ENCODE data around the gene CCDC69. TPM values are rescaled to one million over a fixed set of nuclear protein-coding genes. Genes with fewer than 3 reads are reported as not detected.

The CCDC69 gene
- total and polyA plus RNA-seq, 10 of the 15 experiments (the other 5 are each of a cell fraction or from before 2014, with no cell fraction given), result 13.5 to 106 (median 70.1) TPM

- TF ChIP-seq, protein P1, sequence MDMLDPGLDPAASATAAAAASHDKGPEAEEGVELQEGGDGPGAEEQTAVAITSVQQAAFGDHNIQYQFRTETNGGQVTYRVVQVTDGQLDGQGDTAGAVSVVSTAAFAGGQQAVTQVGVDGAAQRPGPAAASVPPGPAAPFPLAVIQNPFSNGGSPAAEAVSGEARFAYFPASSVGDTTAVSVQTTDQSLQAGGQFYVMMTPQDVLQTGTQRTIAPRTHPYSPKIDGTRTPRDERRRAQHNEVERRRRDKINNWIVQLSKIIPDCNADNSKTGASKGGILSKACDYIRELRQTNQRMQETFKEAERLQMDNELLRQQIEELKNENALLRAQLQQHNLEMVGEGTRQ (IDR thresholded peaks at IDR 0.05; ENCODE audit: borderline replicate concordance, low read depth, low read length), result no peak
- TF ChIP-seq RAD51 (IDR thresholded peaks at IDR 0.05) (peak; percentile 21; the same call in 1 of the 2 replicates), KDM1A (IDR thresholded peaks at IDR 0.05; ENCODE audit: borderline replicate concordance) (no peak), SMC3 (IDR thresholded peaks at IDR 0.05; ENCODE audit: borderline replicate concordance, low read length) (peak; percentile 15; the same call in 1 of the 2 replicates), MYC (IDR thresholded peaks at IDR 0.05; ENCODE audit: insufficient read depth, insufficient read length, insufficient replicate concordance, low read length, severe bottlenecking) (no peak), ZSCAN29 (IDR thresholded peaks at IDR 0.05) (no peak), ZBTB4 (CRISPR knock-in tag; IDR thresholded peaks at IDR 0.05) (no peak), HDAC6 (IDR thresholded peaks at IDR 0.05; ENCODE audit: unreplicated experiment) (no peak), ATF7 (IDR thresholded peaks at IDR 0.05; ENCODE audit: low read depth) (peak; percentile 83), POLR2AphosphoS2 (IDR thresholded peaks at IDR 0.05; ENCODE audit: low read depth, low read length) (no peak), NFYB (IDR thresholded peaks at IDR 0.05; ENCODE audit: insufficient read depth, low read depth, low read length) (no peak), RCOR1 (conservative IDR thresholded peaks at IDR 0.05; ENCODE audit: low read depth, low read length) (no peak), MYB (IDR thresholded peaks at IDR 0.05; ENCODE audit: borderline replicate concordance, low read depth, low read length) (no peak), CREB1 (IDR thresholded peaks at IDR 0.05; ENCODE audit: low read depth) (no peak), ATF3 (IDR thresholded peaks at IDR 0.05; ENCODE audit: borderline replicate concordance, extremely low read depth, low read depth, low read length) (no peak), NR2F1 (conservative IDR thresholded peaks at IDR 0.05) (peak; percentile 76; the same call in 1 of the 2 replicates), TAF1 (IDR thresholded peaks at IDR 0.05; ENCODE audit: borderline replicate concordance, low read depth, low read length) (no peak), ZNF207 (IDR thresholded peaks at IDR 0.05; ENCODE audit: borderline replicate concordance) (no peak), POLR2AphosphoS5 (IDR thresholded peaks at IDR 0.05; ENCODE audit: low read length) (no peak), PAX8 (IDR thresholded peaks at IDR 0.05) (no peak)
- TF ChIP-seq, protein P2, sequence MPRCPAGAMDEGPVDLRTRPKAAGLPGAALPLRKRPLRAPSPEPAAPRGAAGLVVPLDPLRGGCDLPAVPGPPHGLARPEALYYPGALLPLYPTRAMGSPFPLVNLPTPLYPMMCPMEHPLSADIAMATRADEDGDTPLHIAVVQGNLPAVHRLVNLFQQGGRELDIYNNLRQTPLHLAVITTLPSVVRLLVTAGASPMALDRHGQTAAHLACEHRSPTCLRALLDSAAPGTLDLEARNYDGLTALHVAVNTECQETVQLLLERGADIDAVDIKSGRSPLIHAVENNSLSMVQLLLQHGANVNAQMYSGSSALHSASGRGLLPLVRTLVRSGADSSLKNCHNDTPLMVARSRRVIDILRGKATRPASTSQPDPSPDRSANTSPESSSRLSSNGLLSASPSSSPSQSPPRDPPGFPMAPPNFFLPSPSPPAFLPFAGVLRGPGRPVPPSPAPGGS (IDR thresholded peaks at IDR 0.05; ENCODE audit: borderline replicate concordance, insufficient read depth, low read depth, low read length, poor library complexity, severe bottlenecking), result no peak
- TF ChIP-seq, protein P3, sequence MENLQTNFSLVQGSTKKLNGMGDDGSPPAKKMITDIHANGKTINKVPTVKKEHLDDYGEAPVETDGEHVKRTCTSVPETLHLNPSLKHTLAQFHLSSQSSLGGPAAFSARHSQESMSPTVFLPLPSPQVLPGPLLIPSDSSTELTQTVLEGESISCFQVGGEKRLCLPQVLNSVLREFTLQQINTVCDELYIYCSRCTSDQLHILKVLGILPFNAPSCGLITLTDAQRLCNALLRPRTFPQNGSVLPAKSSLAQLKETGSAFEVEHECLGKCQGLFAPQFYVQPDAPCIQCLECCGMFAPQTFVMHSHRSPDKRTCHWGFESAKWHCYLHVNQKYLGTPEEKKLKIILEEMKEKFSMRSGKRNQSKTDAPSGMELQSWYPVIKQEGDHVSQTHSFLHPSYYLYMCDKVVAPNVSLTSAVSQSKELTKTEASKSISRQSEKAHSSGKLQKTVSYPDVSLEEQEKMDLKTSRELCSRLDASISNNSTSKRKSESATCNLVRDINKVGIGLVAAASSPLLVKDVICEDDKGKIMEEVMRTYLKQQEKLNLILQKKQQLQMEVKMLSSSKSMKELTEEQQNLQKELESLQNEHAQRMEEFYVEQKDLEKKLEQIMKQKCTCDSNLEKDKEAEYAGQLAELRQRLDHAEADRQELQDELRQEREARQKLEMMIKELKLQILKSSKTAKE (IDR thresholded peaks at IDR 0.05; ENCODE audit: low read depth, poor library complexity, severe bottlenecking), result peak; percentile 83
Measured at GRCh38 chr5:151196556-151197290, 27.2 kb downstream of the CCDC69 start (continued).

All from GM12878 (cell line).